DLD1 (cell line): ENCODE measurements around the gene POSTN.
"Not testable (repeated sequence)": the region's sequence is repeated elsewhere in the genome, so short reads cannot be mapped to it uniquely, and the experiment has no call there.

Experiments
- in situ Hi-C: cut with HindIII; loops from 2 replicates; pipeline ENCODE4 v1.10.0; 2017; ENCODE audit warnings: low sequenced_read_pairs

Gene POSTN

DNA sequence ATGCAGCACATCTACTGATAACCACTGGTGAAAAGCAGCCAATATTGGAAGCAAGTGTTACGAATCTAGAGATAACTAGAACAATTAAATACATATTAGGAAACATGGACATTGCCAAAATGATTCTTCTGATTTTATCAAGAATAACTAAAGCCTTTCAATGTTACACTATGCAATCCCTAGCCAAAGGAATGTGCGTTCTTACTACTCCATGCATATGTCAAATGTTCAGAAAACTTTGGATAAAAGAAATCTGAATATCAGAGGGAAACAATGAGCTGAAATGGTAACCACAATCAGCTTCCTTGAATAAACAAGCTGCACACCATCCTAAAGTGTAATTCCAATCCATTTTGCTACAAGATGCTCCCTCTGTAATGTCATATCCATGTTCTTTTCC lies 951 bp upstream of the POSTN start:
- in situ Hi-C loops: no loop called here

DNA sequence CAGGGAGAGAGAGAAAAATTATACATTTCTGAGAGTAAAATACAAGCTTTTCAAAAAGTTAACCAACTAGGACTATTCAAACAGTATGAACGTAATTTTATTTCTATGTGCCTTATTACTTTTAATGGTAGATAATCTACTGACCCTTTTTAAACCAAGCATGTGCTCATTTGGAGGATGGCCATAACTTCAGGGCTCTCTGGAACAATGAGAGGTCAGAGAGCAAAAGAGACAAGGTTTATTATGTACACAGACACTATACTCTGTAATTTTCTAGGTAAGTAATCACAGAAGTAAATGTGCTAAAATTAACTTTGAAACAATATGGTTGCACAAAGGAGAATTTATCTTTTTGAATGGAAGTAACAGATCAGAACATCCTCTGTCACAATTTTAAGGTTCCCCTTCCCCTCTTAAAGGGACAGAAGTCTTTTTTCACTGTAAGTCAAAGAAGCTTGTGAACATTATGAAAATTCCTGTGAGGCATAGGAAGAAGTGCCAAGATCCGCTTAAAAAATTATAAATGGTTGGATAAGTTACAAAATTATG lies 1.0 kb downstream of the POSTN start:
- in situ Hi-C loops: no loop called here

DNA sequence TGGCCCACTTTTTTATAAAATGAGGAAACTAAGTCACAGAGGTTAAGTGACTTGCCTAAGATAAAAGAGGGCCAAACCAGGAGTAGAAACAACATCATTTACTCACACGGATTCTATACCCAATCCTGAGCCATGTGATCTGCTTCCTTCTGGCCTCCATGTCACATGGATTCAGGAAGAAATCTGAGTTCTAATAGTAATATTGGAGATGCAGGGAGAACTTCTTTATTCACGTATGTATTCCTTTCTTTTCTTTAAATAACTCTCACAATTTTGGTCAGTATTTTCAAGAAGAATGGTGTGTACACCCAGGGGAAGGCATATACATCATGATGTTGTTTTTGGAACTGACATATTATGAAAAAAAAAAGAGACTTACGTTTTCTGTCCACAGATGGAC lies 1.8 kb downstream of the POSTN start:
- in situ Hi-C loops: no loop called here

DNA sequence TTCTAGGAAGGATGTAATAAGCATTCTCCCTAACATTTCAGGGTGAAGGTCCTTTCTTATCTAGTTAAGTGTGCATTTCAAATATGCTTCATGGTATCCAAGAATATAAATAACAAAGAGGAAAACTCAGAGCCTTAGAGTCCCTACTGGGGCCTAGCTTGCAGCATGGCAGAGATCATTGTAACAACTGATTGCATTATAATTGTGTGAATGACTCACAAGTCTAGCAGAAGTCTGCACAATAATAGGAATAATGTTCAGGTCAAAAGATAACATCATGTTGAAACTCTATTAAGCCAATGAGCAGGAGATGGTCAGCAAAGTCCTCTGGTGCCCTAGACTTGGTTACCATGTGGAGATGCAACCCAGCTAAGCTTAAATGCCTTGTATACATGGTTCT lies 3.4 kb downstream of the POSTN start:
- in situ Hi-C loops: no loop called here

DNA sequence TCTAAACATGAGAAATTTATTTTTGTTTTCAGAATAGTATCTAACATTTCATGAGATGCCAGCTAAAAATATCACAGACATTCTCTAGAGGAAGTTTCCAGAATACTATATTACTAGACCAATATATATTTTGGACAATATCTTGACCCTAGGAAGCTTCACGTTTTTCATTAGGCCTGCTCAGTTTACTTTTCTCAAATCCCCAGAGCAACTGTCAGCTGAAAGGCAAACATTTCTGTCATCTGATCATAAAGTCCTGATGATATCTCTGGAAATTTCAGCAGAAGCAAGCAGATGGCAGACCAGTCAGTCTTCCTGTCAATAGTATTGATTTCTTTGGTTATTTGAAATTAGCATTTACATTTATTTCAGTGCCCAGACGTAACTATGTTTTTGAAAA lies 4.0 kb downstream of the POSTN start:
- in situ Hi-C loops: no loop called here

DNA sequence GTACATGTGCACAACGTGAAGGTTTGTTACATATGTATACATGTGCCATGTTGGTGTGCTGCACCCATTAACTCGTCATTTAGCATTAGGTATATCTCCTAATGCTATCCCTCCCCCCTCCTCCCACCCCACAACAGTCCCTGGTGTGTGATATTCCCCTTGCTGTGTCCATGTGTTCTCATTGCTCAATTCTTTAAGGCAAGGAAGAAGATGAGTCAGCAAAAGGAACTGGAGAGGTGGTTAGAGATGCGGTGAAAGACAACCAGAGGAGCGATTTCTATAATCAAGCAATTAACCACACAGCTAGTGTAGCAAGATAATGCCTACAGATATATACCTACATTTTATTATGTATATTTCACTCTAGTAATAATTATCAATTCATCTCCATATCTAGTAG lies 9.2 kb downstream of the POSTN start:
- in situ Hi-C loops: not testable (repeated sequence)

DNA sequence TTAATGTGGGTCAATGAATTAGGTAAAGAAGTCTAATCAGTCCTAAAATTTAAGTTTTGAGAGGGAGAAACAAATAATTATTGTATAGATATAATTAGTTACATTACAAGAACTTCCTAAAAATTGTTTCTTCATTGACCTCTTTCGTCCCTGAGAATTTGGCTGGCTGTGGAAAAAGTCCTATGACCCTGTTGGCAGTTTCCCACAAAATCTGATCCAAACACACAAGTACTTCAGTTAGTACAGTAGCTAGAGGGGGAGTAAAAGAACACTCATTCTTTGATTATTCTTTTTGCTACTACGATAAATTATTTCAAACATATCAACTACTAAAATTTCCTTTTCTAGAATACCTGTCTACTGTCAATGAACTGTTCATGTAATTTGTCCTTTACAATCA lies 11.3 kb downstream of the POSTN start:
- in situ Hi-C loops: no loop called here

DNA sequence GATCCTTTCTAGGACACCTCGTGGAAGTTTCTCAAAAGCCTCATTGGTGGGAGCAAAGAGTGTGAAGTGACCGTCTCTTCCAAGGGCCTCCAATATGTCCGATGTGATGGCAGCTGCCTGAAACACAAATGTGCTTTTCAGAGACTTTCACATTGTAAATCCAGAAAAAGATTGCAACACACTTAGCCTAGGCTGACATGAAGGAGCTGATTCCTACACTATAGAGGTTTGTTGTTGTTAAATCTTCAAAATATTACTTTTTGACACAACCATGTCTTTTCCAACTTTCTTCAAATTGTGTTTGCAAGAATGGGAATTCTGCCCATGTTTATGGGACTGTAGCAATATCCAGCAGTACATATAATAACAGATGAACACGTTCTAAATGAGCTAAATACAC lies 12.4 kb downstream of the POSTN start:
- in situ Hi-C loops: no loop called here

DNA sequence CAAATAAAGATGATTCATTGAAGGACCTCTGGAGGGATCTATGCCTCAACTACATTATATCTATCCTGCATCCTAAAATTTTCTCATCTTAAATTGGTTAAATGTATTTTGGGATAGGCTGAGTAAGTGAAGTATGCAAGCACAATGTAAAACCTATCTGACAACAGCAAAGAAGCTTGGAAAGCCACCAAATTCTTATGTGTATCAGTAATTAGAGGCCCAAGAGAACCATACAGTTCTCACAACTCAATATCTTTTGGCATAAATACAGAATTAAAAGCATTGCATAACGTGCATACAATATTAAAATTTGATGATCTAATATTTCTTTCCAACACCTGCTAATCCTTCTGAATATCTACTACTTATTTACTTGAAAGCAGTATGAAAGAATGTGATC lies 13.0 kb downstream of the POSTN start:
- in situ Hi-C loops: no loop called here

DNA sequence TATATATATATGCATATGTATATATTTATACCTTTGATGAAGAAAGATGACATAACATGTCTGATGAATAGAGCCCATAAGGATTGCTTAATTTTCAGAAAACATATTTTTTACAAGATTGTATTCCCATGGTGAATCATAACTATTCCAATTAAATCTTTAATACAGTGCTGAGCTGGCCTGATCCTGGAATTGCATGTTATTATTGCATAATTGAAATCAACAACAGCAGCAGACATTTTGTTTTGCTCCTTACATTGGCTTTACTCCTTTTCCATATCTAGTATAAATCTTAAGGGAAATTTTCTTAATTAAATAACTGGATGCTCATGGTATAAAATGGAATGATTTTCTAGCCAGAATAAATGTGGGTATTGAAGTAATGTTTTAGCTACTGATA lies 22.0 kb downstream of the POSTN start:
- in situ Hi-C loops: no loop called here

DNA sequence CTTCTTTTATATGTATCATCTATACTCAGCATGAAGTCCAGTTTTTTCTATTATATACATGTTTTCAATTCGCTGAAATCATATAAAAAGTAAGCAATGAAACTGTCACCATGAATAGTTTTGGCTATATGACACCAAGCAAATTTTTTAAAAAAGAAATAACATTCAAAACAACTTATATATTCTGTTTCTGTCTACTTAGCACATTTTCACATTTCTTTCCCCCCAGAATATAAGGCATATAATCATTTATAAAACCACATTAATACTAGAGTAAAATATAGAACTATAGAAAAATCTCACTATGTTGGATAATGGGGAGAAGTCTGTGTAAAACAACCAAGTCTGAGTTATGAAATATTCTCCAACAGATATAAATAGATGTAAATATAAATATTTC lies 33.1 kb downstream of the POSTN start:
- in situ Hi-C loops: no loop called here

DNA sequence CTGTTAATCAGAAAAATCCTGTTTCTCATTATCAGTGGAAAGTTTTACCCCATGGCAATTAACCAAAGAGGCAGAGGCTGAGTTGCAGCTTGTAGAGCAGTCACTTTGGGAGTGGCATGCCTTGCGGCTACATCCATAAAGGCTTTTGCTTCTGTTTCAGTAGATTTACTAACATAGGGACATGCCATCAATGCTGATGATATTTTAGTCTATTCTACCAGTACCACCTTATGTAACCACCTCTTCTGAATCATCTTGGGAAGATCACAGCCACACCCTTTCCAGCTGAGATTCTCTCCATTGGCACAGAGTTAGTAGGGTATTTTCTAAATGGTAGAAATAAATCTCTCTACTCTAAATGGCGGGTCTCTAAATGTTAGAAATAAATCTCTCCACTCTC lies 37.5 kb downstream of the POSTN start:
- in situ Hi-C loops: no loop called here

DNA sequence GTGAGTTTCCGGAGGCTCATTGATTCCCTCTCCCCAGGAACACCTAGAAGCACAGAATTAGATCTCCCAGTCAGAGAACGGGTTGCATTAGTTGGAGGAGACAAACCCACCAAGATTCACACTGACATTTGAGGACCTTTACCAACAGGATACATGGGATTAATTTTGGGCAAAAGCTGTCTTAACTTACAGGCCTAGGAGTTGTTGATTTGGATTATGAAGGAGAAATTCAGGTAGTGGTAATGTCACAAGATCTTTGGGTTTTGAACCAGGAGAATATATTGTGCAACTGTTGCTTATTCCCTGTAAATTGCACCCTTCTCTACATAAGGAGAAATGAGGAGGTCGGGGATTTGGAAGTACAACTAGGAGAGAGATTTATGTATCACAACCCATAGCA lies 38.0 kb downstream of the POSTN start:
- in situ Hi-C loops: no loop called here

DNA sequence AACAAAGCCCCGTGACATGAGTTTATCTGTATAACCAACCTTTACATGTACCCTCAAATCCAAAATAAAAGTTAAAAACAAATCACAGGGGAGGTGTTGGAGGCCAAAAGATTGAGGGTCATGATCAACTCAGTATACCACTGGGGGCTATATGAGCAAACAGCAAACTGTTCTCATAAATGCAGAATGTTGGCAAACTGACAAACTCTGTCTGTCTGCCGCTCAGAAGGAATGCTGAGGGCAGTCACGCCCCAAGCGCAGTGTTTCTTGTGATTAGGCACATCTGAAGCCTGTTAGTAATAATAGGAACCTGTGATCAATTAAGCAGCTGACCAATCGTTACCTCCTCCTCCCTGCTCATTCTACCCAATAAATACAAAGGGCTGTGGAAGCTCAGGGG lies 39.8 kb downstream of the POSTN start:
- in situ Hi-C loops: not testable (repeated sequence)

DNA sequence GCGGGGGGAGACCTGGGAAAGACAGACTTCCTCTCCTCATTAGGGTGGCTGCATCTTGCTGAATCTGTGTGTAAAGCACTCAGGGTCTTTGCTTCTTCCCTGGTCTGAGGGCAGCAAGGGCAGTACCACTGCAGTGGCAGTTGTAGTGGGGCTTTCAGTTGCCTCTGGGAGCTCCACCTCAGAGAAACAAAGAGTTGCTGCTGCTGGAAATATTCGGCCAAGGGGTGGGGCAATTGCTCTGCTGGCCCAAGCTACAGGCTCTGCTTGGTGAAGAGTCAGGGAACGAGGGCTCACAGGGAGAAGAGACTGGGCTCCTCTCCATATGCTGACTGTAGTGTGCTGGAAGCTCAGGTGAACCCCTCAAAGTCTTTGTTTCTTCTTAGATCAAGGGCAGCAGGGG lies 52.5 kb downstream of the POSTN start:
- in situ Hi-C loops: no loop called here

DNA sequence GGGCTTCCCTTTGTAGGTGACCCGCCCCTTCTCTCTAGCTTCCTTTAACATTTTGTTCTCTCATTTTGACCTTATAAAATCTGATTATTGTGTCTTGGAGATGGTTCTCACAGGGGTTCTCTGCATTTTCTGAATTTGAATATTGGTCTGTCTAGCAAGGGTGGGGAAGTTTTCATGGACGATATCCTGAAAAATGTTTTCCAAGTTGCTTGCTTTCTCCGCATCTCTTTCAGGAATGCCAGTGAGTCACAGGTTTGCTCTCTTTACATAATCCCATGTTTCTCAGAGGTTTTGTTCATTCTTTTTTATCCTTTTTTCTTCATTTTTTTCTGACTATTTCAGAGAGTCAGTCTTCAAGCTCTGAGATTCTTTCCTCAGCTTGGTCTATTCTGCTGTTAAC lies 53.6 kb downstream of the POSTN start:
- in situ Hi-C loops: no loop called here

DNA sequence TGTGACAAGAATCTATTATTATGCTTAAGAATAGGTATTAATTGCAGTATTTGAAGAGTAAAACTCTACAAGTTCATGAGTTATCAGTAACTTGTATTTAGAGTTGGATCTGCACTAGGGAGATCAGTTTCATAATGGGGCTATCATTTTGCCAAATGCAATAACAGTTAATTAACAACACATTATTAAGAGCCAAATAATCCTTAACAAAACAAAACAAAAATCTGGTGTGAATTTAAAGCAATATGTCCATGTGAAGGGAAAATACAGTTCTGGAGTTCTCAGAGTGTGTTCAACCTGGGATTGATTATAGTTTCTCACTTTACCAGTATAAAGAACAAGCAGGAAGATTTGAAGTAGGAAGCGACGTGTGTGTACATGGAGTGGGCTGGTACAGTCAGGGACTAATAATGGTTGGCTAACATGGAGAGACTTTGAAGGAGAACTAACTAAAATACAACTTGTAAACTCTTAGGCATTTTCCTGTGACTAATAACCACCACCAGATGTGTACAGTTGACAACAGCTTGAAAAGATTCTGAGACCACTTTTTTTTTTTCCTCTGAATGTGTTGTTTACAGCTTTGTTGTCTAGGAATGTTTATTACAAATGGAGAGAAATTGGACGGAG lies 58.5 kb downstream of the POSTN start:
- in situ Hi-C loops: no loop called here

DNA sequence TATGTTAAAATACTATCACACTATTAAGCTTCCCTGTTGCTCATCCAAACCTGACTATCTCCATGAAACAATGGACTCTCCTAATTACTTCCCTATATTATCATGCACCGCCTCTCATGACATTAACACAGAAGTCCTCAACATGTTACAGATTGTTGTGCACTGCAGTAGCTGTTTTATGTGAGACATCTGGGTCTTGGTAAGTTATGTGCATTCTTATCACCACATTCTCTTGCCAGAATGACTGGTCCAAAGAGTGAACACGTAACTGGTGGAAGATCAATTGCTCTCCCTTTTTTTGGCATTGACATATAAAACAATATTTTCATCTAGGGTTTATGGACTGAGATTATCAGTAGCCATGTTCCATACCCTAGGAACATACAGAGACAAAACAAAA lies 59.4 kb downstream of the POSTN start:
- in situ Hi-C loops: no loop called here

DNA sequence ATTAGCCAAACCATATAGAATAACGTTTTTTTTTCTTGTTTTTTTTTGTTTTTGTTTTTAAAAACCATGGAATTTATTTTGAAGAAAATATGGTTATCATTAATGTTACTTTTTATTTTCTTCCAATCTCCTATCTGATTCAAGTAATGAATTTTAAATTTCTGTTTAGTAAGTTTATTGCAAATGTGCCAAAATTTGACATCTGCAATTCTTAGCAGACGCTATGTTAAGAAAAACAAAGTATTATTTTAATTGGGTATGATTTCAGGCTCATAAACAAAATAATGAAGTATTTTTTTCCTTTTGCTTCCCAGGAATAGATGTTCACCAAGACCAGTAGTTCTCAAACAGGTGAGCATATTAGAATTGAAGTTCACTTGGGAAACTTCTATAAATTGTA lies 63.1 kb downstream of the POSTN start:
- in situ Hi-C loops: no loop called here

DNA sequence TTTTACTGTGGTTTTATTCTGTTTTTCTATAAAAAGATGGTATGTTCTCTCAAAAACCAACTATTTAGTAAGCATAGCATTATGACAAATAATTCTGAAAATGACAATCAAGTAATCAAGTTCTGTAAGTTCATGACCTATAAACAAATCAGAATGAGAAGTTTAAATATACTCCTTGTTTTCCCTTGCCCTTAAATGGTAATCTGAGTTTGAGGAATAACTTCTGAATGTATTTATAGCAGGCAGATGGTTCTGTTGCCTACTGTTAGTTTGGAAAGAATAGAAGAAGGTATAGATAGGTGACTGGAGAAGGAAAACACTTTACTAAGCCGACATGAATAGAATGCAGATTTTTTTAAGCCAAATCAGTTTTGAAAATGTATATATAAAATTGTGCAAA lies 63.9 kb downstream of the POSTN start:
- in situ Hi-C loops: no loop called here

DNA sequence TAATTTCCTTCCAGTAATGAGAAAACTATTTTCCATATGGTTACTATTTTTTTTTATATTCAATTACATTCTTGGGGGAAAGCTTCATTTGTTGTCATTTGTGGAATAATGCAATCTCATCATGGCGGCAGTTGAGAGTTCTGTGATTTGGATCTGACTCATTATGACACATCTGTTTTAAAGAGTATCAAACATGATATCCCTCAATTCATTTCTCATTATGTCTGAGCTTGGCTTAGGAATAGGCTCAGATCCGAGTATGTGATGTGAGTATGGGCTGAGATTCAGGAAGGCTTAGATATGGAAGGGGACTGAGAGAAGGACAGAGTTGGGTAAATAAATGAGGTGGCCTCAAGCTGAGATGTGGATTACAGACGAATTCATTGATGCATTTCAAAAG lies 64.4 kb downstream of the POSTN start:
- in situ Hi-C loops: no loop called here

DNA sequence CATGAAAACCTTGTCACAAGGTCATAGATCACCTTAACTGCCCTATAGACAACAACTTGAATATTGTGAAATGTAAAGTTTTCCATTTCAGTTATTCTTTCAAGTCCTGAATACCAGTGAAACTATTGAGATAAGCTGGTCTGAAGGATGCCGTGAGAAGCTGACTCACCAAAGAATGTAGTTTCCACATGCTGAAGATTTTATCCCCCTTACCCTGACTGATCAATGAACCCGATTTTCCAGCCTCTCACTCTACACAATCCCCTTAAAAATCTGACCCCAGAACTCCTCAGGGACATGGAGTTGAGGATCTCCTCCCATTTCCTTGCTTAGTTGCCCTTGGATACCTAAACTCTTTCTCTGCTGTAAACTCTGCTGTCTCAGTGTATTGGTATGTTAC lies 67.5 kb downstream of the POSTN start:
- in situ Hi-C loops: no loop called here

DNA sequence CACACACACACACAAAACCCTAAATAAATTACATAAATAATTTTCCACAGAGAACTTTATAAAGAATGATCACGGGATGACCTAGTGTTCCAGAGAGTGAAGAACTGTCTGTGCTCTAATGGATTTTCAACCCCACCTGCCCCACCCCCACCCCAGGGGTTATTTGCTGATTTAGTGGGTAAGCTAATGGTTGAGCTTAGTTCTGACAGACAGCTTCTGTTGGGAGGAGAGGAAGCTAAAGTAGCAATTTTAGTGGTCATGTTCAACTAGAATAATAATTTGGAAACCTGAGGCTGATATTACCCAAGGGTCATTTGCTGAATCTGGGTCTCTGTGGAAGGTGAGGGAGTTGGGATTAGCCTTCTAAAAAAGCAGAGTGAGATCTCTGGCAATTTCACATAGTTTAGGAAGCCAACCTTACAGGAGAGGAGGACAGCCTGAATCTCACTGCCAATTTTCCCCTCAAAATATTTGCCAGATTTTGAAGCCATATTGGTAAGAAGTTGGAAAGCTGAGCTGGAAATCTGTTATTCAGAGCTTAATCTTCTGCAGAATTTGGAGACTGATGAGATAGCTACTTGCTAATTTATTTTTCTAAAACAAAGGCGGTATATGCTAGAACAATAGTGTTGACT lies 68.7 kb downstream of the POSTN start:
- in situ Hi-C loops: no loop called here
